Thoracic aorta (tissue), 2 donors: ENCODE results near the gene C2orf76. TPM values are rescaled to one million over a fixed set of nuclear protein-coding genes. Genes with fewer than 3 reads are reported as not detected.

Experiments
- ATAC-seq: fragments of 150-250 bp; one replicate; pipeline ENCODE4 v1.8.0; 2017; ENCODE audit warnings: low read depth; ENCODE audit not compliant: insufficient number of reproducible peaks, low FRiP score
- DNase-seq: peaks from one replicate; pipeline ENCODE4 v3.0.0-alpha.2; 2020; ENCODE audit warnings: low spot score
- H3K27ac ChIP-seq, 2 donors: fragments of 200-600 bp; sonication (generic); 1 replicate in 1 of 2; 2 replicates in 1 of 2; pipeline ENCODE4 v1.5.1; 2016; ENCODE audit warnings: mild to moderate bottlenecking in 2 of 2, moderate library complexity in 2 of 2
- H3K27me3 ChIP-seq: fragments of 200-600 bp; sonication (generic); replicated peaks from 2 replicates; pipeline ENCODE4 v1.6.0; 2016; ENCODE audit warnings: mild to moderate bottlenecking; ENCODE audit not compliant: insufficient read depth
- H3K36me3 ChIP-seq: fragments of 200-600 bp; sonication (generic); one replicate; pipeline ENCODE4 v1.5.1; 2016
- H3K4me1 ChIP-seq, 2 donors: fragments of 200-600 bp; sonication (generic); 1 replicate in 1 of 2; 2 replicates in 1 of 2; pipeline versions ENCODE4 v1.5.1 to v1.6.0; 2016; ENCODE audit warnings: low read depth in 2 of 2, mild to moderate bottlenecking in 1 of 2; ENCODE audit not compliant: control insufficient read depth in 1 of 2
- H3K4me3 ChIP-seq: fragments of 200-600 bp; sonication (generic); 2 replicates; pipeline ENCODE4 v1.5.1; 2016; ENCODE audit warnings: mild to moderate bottlenecking
- H3K9me3 ChIP-seq: fragments of 200-600 bp; sonication (generic); 2 replicates; pipeline ENCODE4 v1.5.1; 2016
- CTCF ChIP-seq: fragments of 200-600 bp; sonication (generic); IDR thresholded peaks from one replicate; pipeline ENCODE4 v1.5.1; 2019; ENCODE audit warnings: antibody characterized with exemption
- total RNA-seq, 2 donors: library from RNA; depleted of rRNA; stranded (reverse); fragments of >200 nt; gene quantifications; one replicate each; pipeline versions ENCODE4 v1.1.0 to v1.2.3, GENCODE V29; 2016

Gene C2orf76
- total RNA-seq, 2 donors from 2014 or later, result 2.2 to 6.5 TPM

- no peaks in the 10 kb centered on the region for H3K27me3 ChIP-seq
- no peaks in the 10 kb centered on the region for H3K36me3 ChIP-seq
- ATAC-seq (no peak), DNase-seq (no peak)
- H3K4me3 ChIP-seq, result no peak overlapping the region
- TF ChIP-seq CTCF, result no peak
- H3K9me3 ChIP-seq, result no peaks in the 10 kb centered on the region
- H3K27ac ChIP-seq, result no peak overlapping the region
- no peaks in the 10 kb centered on the region for H3K4me1 ChIP-seq
These were observed 60.4 kb downstream of the C2orf76 start for GRCh38 chr2:119306196-119306590.

GRCh38 chr2:119305497-119306195 is 61.0 kb downstream of the C2orf76 start:
- Histone ChIP-seq H3K4me3 (no peak overlapping the region), H3K36me3 (no peaks in the 10 kb centered on the region), H3K27me3 (no peaks in the 10 kb centered on the region), H3K4me1 (no peaks in the 10 kb centered on the region), H3K9me3 (no peaks in the 10 kb centered on the region), H3K27ac (no peak overlapping the region)
- ATAC-seq (no peak), DNase-seq (no peak)
- no peak for TF ChIP-seq CTCF

- Histone ChIP-seq H3K4me3 (no peak overlapping the region), H3K9me3 (no peaks in the 10 kb centered on the region), H3K36me3 (no peaks in the 10 kb centered on the region), H3K27me3 (no peaks in the 10 kb centered on the region), H3K27ac (no peak overlapping the region), H3K4me1 (no peaks in the 10 kb centered on the region)
- DNase-seq (no peak), ATAC-seq (no peak)
- no peak for TF ChIP-seq CTCF
These were observed 61.8 kb downstream of the C2orf76 start for GRCh38 chr2:119304847-119305246.

- no peaks in the 10 kb centered on the region for H3K9me3 ChIP-seq
- no peak overlapping the region for H3K27ac ChIP-seq
- H3K36me3 ChIP-seq, result no peaks in the 10 kb centered on the region
- no peaks in the 10 kb centered on the region for H3K27me3 ChIP-seq
- DNase-seq, result no peak
- no peak for TF ChIP-seq CTCF
- no peaks in the 10 kb centered on the region for H3K4me1 ChIP-seq
- H3K4me3 ChIP-seq, result no peak overlapping the region
- ATAC-seq, result no peak
These were observed 65.2 kb downstream of the C2orf76 start for GRCh38 chr2:119301413-119301812.

- Histone ChIP-seq H3K4me3 (no peak overlapping the region), H3K27me3 (no peaks in the 10 kb centered on the region), H3K36me3 (no peaks in the 10 kb centered on the region), H3K9me3 (no peaks in the 10 kb centered on the region), H3K27ac (no peak overlapping the region), H3K4me1 (peaks cover 0 to 9% of the 10 kb centered on the region in 2 donors)
- DNase-seq (no peak), ATAC-seq (no peak)
- no peak for TF ChIP-seq CTCF
These were observed 70.8 kb downstream of the C2orf76 start for GRCh38 chr2:119295688-119296375.
